CD4-positive, alpha-beta memory T cell (primary cell): Measurements from ENCODE around the gene THRSP. TPM values are rescaled to one million over a fixed set of nuclear protein-coding genes. Genes with fewer than 3 reads are reported as not detected.

Source experiments
- CTCF ChIA-PET: fragments of 350-600 bp; sonication (Branson Sonifier 250); formaldehyde crosslinking; loops from one replicate; lab custom pipeline; 2021; ENCODE audit warnings: inconsistent platforms; ENCODE audit not compliant: partially characterized antibody; lab: Charles Lee
- POLR2A ChIA-PET: fragments of 350-600 bp; sonication (Branson Sonifier 250); formaldehyde crosslinking; loops from one replicate; lab custom pipeline; 2021; ENCODE audit not compliant: partially characterized antibody; lab: Charles Lee
- DNase-seq, 5 donors: peaks; one replicate each; pipeline versions ENCODE4 v3.0.0 to v3.0.0-alpha.2; 2020 to 2022; ENCODE audit warnings: mixed read lengths in 1 of 5
- H3K27ac ChIP-seq: one replicate; pipeline ENCODE4 v1.7.0; 2013; ENCODE audit warnings: low read depth, low read length
- H3K27me3 ChIP-seq: 2 replicates; pipeline ENCODE4 v1.7.0; 2013; ENCODE audit warnings: mild to moderate bottlenecking, low read length, moderate library complexity; ENCODE audit not compliant: insufficient read depth
- H3K36me3 ChIP-seq: 2 replicates; pipeline ENCODE4 v1.7.0; 2013; ENCODE audit warnings: mild to moderate bottlenecking, low read length, moderate library complexity; ENCODE audit not compliant: insufficient read depth
- H3K4me1 ChIP-seq: 2 replicates; pipeline ENCODE4 v1.7.0; 2013; ENCODE audit warnings: mild to moderate bottlenecking, low read length, moderate library complexity; ENCODE audit not compliant: insufficient read depth
- H3K4me3 ChIP-seq, 2 donors: one replicate each; pipeline ENCODE4 v1.7.0; 2013; ENCODE audit warnings: low read length in 2 of 2, mild to moderate bottlenecking in 1 of 2
- H3K9me3 ChIP-seq, 2 donors: one replicate each; pipeline ENCODE4 v1.7.0; 2013; ENCODE audit warnings: low read length in 2 of 2, control low read depth in 1 of 2; ENCODE audit not compliant: control insufficient read depth in 1 of 2
- H3K27ac Mint-ChIP-seq, 7 donors: one replicate each; pipeline ENCODE4 v1.8.0; 2020 to 2021; ENCODE audit warnings: mixed read lengths in 7 of 7, mild to moderate bottlenecking in 6 of 7, inconsistent platforms in 3 of 7, moderate library complexity in 3 of 7
- H3K27me3 Mint-ChIP-seq, 2 donors: one replicate each; pipeline ENCODE4 v1.8.0; 2020 to 2021; ENCODE audit warnings: mixed read lengths in 2 of 2
- H3K36me3 Mint-ChIP-seq, 2 donors: one replicate each; pipeline ENCODE4 v1.8.0; 2020 to 2021; ENCODE audit warnings: mixed read lengths in 2 of 2, inconsistent platforms in 1 of 2, mild to moderate bottlenecking in 1 of 2
- H3K4me1 Mint-ChIP-seq, 4 donors: one replicate each; pipeline ENCODE4 v1.8.0; 2020 to 2021; ENCODE audit warnings: mixed read lengths in 4 of 4, mild to moderate bottlenecking in 1 of 4
- H3K4me3 Mint-ChIP-seq, 8 donors: one replicate each; pipeline ENCODE4 v1.8.0; 2020 to 2021; ENCODE audit warnings: mixed read lengths in 8 of 8, mild to moderate bottlenecking in 7 of 8, moderate library complexity in 6 of 8, inconsistent platforms in 3 of 8
- H3K9me3 Mint-ChIP-seq, 8 donors: one replicate each; pipeline ENCODE4 v1.8.0; 2020 to 2021; ENCODE audit warnings: mixed read lengths in 8 of 8, mild to moderate bottlenecking in 5 of 8, inconsistent platforms in 3 of 8, moderate library complexity in 1 of 8
- intact Hi-C: fragments of 100-400 bp; cut with micrococcal nuclease; formaldehyde crosslinking; loops from one replicate; pipeline ENCODE4 v1.15.1; 2023
- polyA plus RNA-seq, 2 donors: library from polyadenylated mRNA; unstranded; fragments of 300-500 nt; fragmentation: Illumina TruSeq; gene quantifications; one replicate each; pipeline ENCODE4 v1.2.3, GENCODE V29; 2021
- total RNA-seq, 2 experiments: library from RNA; stranded (reverse); gene quantifications; one replicate each; pipeline ENCODE4 v1.2.3, GENCODE V29; 2021

The THRSP gene
- total and polyA plus RNA-seq, 4 experiments from 2014 or later, result 0.16 TPM; not detected in 3

- Mint-ChIP-seq H3K27me3 (no peaks in the 10 kb centered on the region), H3K9me3 (no peaks in the 10 kb centered on the region), H3K36me3 (no peaks in the 10 kb centered on the region), H3K4me3 (no peak overlapping the region), H3K4me1 (no peaks in the 10 kb centered on the region), H3K27ac (no peak overlapping the region)
- no peaks in the 10 kb centered on the region for H3K9me3 ChIP-seq
- no peaks in the 10 kb centered on the region for H3K4me1 ChIP-seq
- intact Hi-C loops, result no loop called here
- no peak overlapping the region for H3K4me3 ChIP-seq
- POLR2A ChIA-PET, result no interaction called here
- CTCF ChIA-PET, result interaction anchor here (2.3 kb wide), 1 partner anchor 14 kb away, joined by 5 read pairs; no protein-coding TSS in a partner anchor
- no peak for DNase-seq
- H3K36me3 ChIP-seq, result no peaks in the 10 kb centered on the region
- H3K27me3 ChIP-seq, result no peaks in the 10 kb centered on the region
- H3K27ac ChIP-seq, result no peak overlapping the region
Measured at GRCh38 chr11:78032090-78032489, 31.6 kb upstream of the THRSP start.

GRCh38 chr11:78033040-78033439, 30.6 kb upstream of the THRSP start:
- Mint-ChIP-seq H3K27ac (no peak overlapping the region), H3K36me3 (no peaks in the 10 kb centered on the region), H3K9me3 (no peaks in the 10 kb centered on the region), H3K4me1 (no peaks in the 10 kb centered on the region), H3K27me3 (no peaks in the 10 kb centered on the region), H3K4me3 (no peak overlapping the region)
- ChIA-PET CTCF (interaction anchor here (2.3 kb wide), 1 partner anchor 13 kb away, joined by 5 read pairs; no protein-coding TSS in a partner anchor), POLR2A (interaction anchor here (0.6 kb wide), 1 partner anchor 422 kb away, joined by 3 read pairs; no protein-coding TSS in a partner anchor)
- intact Hi-C loops, result no loop called here
- H3K4me1 ChIP-seq, result no peaks in the 10 kb centered on the region
- no peak overlapping the region for H3K4me3 ChIP-seq
- no peak for DNase-seq
- no peaks in the 10 kb centered on the region for H3K36me3 ChIP-seq
- no peaks in the 10 kb centered on the region for H3K27me3 ChIP-seq
- no peak overlapping the region for H3K27ac ChIP-seq
- H3K9me3 ChIP-seq, result no peaks in the 10 kb centered on the region

- Histone ChIP-seq H3K4me1 (peaks cover 3% of the 10 kb centered on the region), H3K27me3 (no peaks in the 10 kb centered on the region), H3K9me3 (no peaks in the 10 kb centered on the region), H3K4me3 (no peak overlapping the region), H3K27ac (no peak overlapping the region), H3K36me3 (no peaks in the 10 kb centered on the region)
- ChIA-PET POLR2A (no interaction called here), CTCF (interaction anchor here (3.7 kb wide), 1 partner anchor 11 kb away, joined by 28 read pairs; no protein-coding TSS in a partner anchor)
- H3K9me3 Mint-ChIP-seq, result no peaks in the 10 kb centered on the region
- H3K4me3 Mint-ChIP-seq, result no peak overlapping the region
- DNase-seq, result no peak
- peak overlapping the region in 1 of 7 donors; percentile 0 for H3K27ac Mint-ChIP-seq
- H3K4me1 Mint-ChIP-seq, result peaks cover under 1 to 3% (median 1%) of the 10 kb centered on the region in 4 donors
- no peaks in the 10 kb centered on the region for H3K27me3 Mint-ChIP-seq
- intact Hi-C loops, result no loop called here
- no peaks in the 10 kb centered on the region for H3K36me3 Mint-ChIP-seq
Measured at GRCh38 chr11:78034623-78035022, 29.0 kb upstream of the THRSP start.

- intact Hi-C loops, result no loop called here
- H3K4me3 Mint-ChIP-seq, result no peak overlapping the region
- no peak for DNase-seq
- no peaks in the 10 kb centered on the region for H3K36me3 Mint-ChIP-seq
- Histone ChIP-seq H3K27ac (no peak overlapping the region), H3K9me3 (no peaks in the 10 kb centered on the region), H3K27me3 (no peaks in the 10 kb centered on the region), H3K4me1 (peaks cover 10% of the 10 kb centered on the region), H3K36me3 (no peaks in the 10 kb centered on the region), H3K4me3 (no peak overlapping the region)
- ChIA-PET CTCF (interaction anchor here (3.7 kb wide), 1 partner anchor 10 kb away, joined by 28 read pairs; no protein-coding TSS in a partner anchor), POLR2A (no interaction called here)
- H3K27me3 Mint-ChIP-seq, result peaks cover 0 to 1% of the 10 kb centered on the region in 2 donors
- H3K4me1 Mint-ChIP-seq, result peaks cover 9 to 12% (median 11%) of the 10 kb centered on the region in 4 donors
- H3K27ac Mint-ChIP-seq, result no peak overlapping the region
- H3K9me3 Mint-ChIP-seq, result no peaks in the 10 kb centered on the region
Measured at GRCh38 chr11:78036313-78036712, 27.3 kb upstream of the THRSP start.

- CTCF ChIA-PET, result interaction anchor here (3.7 kb wide), 1 partner anchor 9 kb away, joined by 28 read pairs; no protein-coding TSS in a partner anchor
- no peaks in the 10 kb centered on the region for H3K27me3 ChIP-seq
- Mint-ChIP-seq H3K27me3 (peaks cover 0 to 1% of the 10 kb centered on the region in 2 donors), H3K27ac (no peak overlapping the region), H3K4me1 (peaks cover 10 to 15% (median 11%) of the 10 kb centered on the region in 4 donors), H3K9me3 (no peaks in the 10 kb centered on the region), H3K4me3 (no peak overlapping the region), H3K36me3 (no peaks in the 10 kb centered on the region)
- no peak overlapping the region for H3K27ac ChIP-seq
- no peaks in the 10 kb centered on the region for H3K36me3 ChIP-seq
- H3K4me1 ChIP-seq, result peaks cover 10% of the 10 kb centered on the region
- DNase-seq, result no peak
- POLR2A ChIA-PET, result no interaction called here
- intact Hi-C loops, result no loop called here
- no peaks in the 10 kb centered on the region for H3K9me3 ChIP-seq
- H3K4me3 ChIP-seq, result no peak overlapping the region
Measured at GRCh38 chr11:78037056-78037455, 26.6 kb upstream of the THRSP start.

GRCh38 chr11:78037825-78038620, 25.6 kb upstream of the THRSP start:
- H3K27ac Mint-ChIP-seq, result peak overlapping the region in 2 of 7 donors; percentile 12 to 48
- Histone ChIP-seq H3K4me1 (peaks cover 10% of the 10 kb centered on the region), H3K27me3 (no peaks in the 10 kb centered on the region), H3K4me3 (no peak overlapping the region), H3K27ac (no peak overlapping the region), H3K36me3 (no peaks in the 10 kb centered on the region), H3K9me3 (no peaks in the 10 kb centered on the region)
- H3K9me3 Mint-ChIP-seq, result no peaks in the 10 kb centered on the region
- no peak for DNase-seq
- H3K36me3 Mint-ChIP-seq, result no peaks in the 10 kb centered on the region
- ChIA-PET POLR2A (no interaction called here), CTCF (interaction anchor here (3.7 kb wide), 1 partner anchor 8 kb away, joined by 28 read pairs; no protein-coding TSS in a partner anchor)
- intact Hi-C loops, result no loop called here
- H3K4me1 Mint-ChIP-seq, result peaks cover 10 to 15% (median 11%) of the 10 kb centered on the region in 4 donors
- H3K4me3 Mint-ChIP-seq, result no peak overlapping the region
- peaks cover 0 to 1% of the 10 kb centered on the region in 2 donors for H3K27me3 Mint-ChIP-seq

GRCh38 chr11:78038697-78039313, 24.9 kb upstream of the THRSP start:
- intact Hi-C loops, result no loop called here
- DNase-seq, result no peak
- no peaks in the 10 kb centered on the region for H3K9me3 Mint-ChIP-seq
- ChIA-PET CTCF (interaction anchor here (1.0 kb wide), 1 partner anchor 10 kb away, joined by 3 read pairs; no protein-coding TSS in a partner anchor), POLR2A (no interaction called here)
- H3K36me3 Mint-ChIP-seq, result no peaks in the 10 kb centered on the region
- no peaks in the 10 kb centered on the region for H3K27me3 ChIP-seq
- peaks cover 0 to 1% of the 10 kb centered on the region in 2 donors for H3K27me3 Mint-ChIP-seq
- no peak overlapping the region for H3K4me3 Mint-ChIP-seq
- no peaks in the 10 kb centered on the region for H3K9me3 ChIP-seq
- H3K4me1 Mint-ChIP-seq, result peaks cover 10 to 15% (median 11%) of the 10 kb centered on the region in 4 donors
- no peaks in the 10 kb centered on the region for H3K36me3 ChIP-seq
- H3K27ac ChIP-seq, result no peak overlapping the region
- peak overlapping the region in 1 of 7 donors; percentile 12 for H3K27ac Mint-ChIP-seq
- peaks cover 10% of the 10 kb centered on the region for H3K4me1 ChIP-seq
- no peak overlapping the region for H3K4me3 ChIP-seq
